Stimulated activated CD4-positive, alpha-beta T cell treated with anti-CD3 and anti-CD28 coated beads, Interleukin-2, amount 100 ng/mL, for 24 hours (primary cell): ENCODE results near the gene COQ6.
"Not testable (repeated sequence)": the region's sequence is repeated elsewhere in the genome, so short reads cannot be mapped to it uniquely, and the experiment has no call there.

Experiments used
- DNase-seq, 2 donors: peaks; one replicate each; pipeline ENCODE4 v3.0.0-alpha.2; 2020

Gene COQ6

DNA sequence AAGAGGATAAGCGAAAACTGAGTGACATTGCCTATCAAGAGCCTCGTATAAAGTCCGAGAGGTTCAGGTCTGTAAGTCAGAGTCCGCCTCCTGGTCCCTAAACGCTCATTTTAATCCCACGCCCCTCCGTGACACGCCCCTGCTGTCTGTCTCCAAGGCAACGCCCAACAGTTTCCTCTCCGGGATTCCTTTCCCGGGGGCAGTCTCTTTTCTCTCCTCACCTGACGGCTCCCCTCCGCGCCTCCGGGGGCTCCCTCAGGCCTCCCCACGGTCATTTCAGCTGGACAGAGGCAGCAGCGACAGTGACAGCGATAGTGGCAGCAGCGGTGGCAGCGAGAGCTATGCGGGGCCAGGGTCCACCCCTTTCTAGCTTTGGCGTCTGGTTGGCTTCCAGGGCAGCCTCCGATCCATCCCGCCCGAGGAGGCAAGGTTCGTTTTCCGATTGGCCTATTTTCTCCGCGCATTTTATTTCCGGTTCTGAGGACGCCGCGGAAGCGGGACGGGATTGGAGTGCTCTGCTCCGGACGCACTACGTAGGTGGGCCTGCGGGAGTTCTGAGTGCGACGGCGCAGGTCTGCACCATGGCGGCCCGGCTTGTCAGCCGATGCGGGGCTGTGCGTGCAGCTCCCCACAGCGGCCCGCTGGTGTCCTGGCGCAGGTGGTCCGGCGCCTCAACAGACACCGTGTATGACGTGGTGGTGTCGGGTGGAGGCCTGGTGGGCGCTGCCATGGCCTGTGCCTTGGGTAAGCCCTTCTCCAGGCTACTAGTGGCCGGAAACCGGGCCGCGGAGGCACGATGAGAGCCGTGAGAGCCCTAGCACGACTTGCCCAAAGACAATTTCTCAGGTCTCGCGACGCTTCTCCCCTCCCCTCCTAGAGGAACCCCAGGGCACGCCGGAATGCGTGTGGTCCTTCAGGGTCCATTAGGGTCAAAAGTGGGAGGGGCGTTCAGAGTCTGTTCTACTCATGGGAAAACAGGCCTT is at the start of gene COQ6, which contains the start of gene FAM161B:
Gene COQ6 (plus strand): TSS at position 551 of the 983 bp plus-strand sequence. CDS start 31 bp downstream, at position 582.
Gene FAM161B (minus strand): TSS at position 343 of the 983 bp plus-strand sequence. CDS start 68 bp downstream, at position 275.
- DNase-seq: peak; percentile 91 to 92

DNA sequence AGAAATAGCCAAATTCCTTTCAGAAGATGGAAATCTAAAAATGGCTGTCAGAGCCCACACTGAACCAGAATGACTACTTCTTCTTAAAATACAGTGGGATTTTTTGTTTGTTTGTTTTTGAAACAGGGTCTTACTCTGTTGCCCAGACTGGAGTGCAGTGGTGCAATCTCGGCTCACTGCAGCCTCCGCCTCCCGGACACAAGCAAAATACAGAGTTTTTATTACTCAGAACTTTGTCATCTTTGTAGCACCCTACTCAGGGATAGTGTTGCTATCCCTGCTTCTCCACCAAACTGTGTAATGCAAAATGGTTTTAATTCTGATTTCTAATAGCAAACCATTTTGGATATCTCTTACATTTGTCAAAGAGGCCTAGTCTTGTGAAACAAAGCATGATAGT is 47.1 kb upstream of the COQ6 start:
- DNase-seq: no peak

DNA sequence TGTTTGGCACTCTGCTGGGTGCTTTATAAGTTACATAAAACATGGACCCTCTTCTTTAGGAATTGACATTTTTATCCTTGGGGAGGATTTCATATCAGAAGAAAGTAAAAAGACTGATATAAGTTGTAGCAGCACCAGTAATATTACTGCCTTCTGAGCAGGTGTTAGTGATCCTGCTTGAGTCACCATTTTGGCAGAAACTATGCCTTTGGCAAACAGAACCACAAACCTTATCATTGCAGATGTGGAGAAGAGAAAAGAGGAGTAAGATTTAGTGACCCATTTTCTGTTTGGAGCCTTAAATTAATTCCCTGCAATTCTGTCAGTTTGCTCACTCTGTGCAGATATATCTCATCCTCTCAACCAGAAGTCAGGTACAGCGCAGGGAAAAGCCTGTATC is 40.4 kb upstream of the COQ6 start:
- DNase-seq: no peak

DNA sequence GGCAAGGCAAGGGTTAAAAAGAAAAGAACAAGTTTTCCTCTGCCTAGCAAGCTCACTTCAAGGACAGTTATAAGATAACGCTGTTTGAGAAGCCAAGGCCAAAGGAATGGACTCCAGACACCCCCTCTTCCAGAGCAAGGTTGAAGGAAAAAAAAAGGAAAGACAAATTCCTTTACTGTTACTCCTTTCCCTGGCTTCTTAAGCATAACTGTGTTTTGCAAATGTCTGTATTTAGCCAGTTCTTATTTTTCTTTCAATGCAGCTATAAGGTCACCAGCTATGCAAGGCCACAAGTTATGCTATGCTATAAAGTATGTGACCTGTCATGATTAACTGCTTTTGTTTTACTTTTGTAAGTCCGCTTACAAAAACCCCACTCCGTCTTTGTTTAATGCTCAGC is 36.8 kb upstream of the COQ6 start:
- no peak for DNase-seq

DNA sequence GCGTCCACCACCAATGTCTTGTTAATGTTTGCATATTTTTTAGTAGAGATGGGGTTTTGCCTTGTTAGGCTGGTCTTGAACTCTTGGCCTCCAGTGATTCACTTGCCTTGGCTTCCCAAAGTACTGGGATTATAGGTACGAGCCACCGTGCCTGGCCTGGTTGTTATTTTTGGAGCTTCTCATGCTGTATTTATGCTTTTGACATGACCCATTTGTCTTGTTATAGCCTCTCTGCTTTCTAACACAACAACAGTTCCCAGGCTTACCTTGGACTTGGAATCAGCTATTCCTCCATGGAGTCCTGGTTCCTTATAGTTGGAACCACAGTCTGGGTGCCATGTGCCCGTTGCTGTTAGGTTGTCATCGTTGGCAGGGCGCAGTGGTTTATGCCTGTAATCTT is 33.8 kb upstream of the COQ6 start:
- no peak for DNase-seq

DNA sequence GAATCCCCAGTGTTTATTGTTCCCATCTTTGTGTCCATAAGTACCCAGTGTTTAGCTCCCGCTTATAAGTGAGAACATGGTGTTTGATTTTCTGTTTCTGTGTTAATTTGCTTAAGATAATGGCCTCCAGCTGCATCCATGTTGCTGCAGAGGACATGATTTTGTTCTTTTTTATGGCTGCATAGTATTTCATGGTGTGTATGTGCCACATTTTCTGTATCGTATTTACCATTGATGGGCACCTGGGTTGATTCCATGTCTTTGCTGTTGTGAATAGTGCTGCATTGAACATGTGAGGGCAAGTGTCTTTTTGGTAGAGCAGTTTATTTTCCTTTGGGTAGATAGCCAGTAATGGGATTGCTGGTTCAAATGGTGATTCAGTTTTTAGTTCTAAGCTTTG is 30.6 kb upstream of the COQ6 start:
- not testable (repeated sequence) for DNase-seq

DNA sequence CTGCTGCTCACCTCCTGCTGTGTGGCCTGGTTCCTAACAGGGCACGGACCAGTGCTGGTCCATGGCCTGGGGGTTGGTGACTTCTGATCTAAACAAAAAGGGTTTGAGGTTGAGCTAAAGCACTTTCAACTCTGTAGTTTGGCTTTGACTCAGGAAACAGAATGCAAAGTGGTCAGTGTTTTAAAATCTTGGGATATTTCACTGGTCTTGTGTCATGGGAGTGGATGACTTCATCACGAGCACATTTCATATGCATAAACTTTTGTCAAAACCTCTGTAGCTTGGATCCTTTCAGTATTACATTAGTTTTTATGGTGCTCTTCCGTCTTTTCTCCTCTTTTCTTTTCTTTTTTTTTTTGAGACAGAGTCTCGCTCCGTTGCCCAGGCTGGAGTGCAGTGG is 25.8 kb upstream of the COQ6 start:
- no peak for DNase-seq

DNA sequence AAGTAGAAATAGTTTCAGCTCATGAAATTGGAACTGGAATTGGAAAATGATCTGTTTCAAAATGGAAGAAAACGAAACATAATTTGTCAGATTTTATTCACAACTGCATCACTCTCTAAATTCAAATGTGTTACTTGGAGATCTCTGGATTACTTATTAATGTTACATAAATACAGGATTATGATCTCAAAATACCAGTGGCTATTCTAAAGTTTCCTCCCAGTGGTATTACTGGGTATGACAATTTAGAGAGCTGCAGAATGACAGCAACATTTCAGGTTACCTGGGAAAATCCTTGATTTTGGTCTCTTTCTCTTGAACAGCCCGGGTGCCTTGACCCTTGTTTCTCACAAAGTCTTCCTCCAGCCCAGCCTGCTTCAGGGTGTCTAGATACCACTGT is 14.4 kb upstream of the COQ6 start:
- no peak for DNase-seq

DNA sequence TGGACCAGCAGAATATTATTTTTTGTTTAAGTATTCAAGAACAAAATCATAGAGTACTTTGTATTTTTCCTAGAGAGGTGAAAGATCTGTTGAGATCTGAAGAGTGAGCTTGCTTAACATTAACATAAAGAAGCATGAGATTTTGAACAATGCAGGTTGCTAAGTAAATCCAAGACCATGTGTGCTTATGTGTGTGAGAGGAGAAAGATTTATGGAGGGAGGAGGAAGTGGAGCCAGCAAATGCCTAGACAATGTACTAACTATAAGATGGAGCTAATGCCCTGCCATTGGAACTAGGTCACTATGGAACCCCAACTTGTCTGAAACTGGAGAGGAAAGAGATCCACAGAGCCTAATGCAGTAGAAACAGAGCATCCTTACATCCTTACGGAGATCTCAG is 13.6 kb upstream of the COQ6 start:
- no peak for DNase-seq

DNA sequence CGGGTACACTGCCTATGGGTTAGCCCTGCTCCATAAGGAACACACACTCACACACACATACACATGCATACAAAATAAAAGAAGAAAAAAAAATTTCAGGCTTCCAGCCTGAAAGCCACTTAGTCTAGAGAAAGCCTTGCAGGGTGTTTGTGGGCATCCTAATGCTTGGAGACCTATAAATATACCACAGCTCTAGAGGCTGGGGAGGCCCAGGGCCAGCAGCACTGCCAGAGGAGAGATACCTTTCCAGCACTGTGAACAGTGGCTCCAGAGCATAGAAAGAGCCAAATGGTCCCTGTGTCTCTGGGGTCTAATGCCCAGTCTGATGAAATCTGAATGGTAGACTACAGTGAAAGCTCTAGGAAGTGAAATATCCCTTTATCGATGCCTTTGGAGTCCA is 13.1 kb upstream of the COQ6 start:
- no peak for DNase-seq

DNA sequence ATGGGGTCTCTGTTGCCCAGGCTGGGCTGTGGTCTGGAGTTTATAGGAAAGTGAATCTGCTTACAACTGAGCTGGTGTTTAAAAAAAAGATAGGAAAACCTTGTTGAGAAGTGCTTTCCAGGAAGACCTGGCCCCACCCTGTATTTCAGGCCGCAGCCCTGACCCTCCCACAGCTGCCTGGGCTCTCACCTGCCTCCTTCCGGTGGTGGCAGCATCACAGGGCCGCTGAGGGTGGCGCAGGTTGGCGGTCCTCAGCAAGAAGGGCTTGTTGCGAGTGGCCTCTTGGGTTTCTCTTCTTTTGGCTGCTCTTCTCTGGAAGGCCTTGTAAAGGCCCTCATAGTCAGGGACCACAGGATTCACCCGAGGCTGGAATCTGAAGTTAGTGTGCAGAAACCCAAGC is 7.9 kb upstream of the COQ6 start:
- DNase-seq: no peak

DNA sequence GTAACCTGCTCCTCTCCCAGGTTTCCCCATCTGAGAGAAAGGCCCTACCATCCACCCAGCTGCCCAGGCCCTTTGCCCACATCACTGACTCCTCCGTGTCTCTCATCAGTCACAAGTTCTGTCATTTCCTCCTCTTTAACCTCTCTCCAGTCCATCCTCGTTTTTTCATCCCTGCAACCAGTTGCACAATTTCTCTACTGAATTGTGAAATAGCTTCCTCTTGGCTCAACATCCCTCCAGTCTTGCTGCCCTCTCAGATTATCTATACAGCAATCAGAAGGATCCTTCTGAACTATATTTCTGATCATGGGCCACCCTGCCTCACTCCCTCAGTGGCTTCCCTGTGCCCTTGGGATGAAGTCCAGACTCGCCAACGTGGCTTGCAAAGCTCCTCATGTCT is 7.0 kb upstream of the COQ6 start:
- no peak for DNase-seq

DNA sequence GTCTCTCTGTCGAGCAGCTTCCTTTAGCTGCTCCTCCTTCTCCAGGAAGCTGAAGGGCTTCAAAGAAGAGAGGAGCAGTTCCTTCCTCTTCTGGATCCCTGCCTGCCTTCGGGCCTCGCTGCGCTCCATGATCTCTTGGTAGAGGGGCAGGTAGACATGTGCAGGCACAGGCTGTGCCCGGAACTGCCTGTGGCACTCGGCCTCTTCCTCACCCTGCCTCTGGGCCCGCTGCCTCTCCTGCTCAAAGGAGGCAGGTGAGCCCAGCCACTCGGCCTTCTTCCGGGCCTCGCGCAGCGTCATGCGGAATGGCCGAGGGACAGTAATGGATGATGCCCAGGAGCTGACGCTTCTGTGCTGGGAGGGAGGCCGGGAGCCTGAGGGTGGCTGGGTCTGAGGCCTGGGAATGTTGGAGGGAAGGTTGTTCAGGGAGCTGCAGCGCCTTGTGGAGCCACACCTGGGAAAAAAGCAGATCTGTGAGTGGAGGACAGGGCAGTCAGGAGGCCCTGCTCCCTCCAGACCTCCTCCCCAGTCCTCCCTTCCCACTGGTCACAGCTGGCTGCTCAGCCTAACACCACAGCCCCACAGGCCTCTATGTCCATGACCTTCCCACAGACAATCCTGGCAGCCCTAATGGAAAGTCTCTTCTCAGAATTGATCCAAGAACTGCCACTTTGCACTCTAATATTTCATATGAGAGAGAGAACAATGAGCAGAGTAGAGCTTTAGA is 5.5 kb upstream of the COQ6 start:
- DNase-seq: no peak

DNA sequence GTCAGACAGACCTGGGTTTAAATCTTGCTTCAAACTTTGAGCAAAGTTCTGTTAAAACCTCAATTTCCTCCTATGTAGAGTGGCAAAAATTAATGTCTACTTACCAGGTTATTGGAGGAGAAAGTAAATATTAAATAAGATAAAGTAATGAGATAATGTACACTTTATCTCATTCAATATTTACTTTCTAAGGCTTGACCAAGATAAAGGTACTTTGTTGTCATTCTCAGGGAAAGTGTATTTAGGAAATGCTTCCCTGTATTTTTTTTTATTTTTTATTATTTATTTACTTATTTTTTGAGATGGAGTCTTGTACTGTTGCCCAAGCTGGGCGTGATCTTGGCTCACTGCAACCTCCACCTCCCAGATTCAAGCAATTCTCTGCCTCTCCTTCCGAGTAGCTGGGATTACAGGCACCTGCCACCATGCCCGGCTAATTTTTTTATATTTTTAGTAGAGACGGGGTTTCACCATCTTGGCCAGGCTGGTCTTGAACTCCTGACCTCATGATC is 4.9 kb upstream of the COQ6 start:
- DNase-seq: no peak

DNA sequence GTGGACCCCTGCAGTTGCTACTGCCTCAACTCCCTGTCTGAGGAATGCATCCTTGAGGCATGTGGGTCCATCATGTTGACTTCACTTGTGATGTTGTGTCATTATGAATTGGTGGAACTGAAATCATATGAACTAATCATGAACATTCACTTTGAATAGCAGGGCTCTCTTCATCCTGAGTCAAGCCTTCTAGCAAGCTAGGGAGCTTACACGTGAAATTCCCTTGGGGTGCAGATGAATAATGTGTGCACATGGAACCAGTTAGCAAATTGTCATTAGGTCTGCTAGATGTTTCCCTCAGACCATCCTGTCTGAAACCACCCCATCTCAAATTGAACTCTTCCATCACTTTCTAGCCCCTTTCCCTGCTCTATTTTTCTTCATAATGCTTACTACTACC is 3.6 kb downstream of the COQ6 start:
- no peak for DNase-seq

DNA sequence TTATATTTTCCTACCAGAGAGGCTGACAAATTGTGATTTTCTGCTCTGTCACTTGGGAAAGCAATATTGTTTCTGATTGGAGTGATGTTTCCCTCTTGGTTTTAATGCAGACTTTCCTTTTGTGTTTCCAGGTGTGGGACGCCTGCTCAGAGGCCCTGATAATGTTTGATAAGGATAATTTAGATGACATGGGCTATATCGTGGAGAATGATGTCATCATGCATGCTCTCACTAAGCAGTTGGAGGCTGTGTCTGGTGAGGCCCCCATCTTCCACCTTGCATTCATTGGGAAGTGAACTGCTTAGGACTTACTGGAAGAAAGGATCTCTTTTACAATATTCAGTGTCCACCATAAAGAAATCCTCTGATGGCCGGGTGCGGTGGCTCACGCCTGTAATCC is 5.6 kb downstream of the COQ6 start:
- DNase-seq: no peak

DNA sequence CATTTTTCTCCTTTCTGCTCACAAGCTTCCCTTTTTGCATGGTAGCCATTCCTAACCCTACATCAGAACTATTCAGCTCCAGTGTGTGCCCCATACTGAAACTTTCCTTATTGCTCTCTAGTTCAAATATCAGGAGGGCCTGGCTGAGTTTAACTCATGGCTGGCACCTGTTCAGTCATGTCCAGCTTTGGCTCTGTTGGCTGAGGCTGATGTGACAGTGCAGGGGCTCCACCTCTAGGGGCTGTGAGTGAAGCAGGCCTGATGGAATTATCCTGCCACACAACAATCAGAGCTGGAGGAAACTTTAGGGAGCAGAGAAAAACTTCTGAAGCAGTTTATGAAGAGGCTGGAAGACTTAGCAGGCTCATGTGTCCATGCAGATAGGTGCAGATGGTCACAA is 8.5 kb downstream of the COQ6 start:
- DNase-seq: no peak

DNA sequence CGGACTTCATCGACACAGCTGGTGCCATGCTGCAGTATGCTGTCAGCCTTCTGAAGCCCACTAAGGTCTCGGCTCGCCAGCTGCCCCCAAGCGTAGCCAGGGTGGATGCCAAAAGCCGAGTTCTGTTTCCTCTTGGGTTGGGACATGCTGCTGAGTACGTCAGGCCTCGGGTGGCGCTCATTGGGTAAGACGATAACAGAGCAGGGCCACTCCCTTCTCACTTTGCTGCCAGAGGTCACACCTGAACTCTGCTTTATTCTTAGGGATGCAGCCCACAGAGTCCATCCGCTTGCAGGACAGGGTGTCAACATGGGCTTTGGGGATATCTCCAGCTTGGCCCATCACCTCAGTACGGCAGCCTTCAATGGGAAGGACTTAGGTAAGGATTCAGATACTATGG is 11.1 kb downstream of the COQ6 start:
- no peak for DNase-seq

DNA sequence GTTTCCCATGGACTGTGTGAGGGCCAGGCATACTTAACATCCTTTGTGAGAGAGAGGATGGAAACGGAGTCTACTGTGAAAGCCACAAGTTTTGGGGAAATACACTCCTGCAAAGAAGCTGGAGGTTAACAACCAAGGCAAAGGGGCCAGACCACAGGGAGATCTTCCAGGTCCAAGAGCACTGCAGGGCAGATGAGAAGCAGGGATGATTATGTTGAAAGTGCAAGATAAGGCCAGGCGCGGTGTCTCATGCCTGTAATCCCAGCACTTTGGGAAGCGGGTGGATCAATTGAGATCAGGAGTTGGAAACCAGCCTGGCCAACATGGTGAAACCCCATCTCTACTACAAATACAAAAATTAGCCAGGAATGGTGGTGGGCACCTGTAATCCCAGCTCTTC is 15.1 kb downstream of the COQ6 start:
- DNase-seq: no peak

DNA sequence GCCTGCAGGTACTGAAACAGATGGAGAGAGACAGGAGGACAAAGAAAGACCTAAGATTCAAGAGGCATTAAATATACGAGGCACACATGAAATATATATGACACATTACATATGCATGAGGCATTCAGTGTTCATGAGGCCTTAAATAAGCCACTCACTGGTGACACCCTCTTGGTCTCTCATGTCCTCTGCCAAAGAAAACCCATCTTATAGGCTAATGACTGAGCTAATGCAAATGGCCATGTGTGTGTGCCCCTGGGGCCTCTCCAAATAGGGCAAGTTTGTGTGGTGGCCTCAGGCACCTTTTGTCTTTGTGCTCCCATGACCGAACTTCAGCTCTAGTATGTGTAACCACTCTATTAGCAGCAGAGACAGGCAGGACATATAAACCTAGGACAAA is 18.8 kb downstream of the COQ6 start:
- DNase-seq: no peak

DNA sequence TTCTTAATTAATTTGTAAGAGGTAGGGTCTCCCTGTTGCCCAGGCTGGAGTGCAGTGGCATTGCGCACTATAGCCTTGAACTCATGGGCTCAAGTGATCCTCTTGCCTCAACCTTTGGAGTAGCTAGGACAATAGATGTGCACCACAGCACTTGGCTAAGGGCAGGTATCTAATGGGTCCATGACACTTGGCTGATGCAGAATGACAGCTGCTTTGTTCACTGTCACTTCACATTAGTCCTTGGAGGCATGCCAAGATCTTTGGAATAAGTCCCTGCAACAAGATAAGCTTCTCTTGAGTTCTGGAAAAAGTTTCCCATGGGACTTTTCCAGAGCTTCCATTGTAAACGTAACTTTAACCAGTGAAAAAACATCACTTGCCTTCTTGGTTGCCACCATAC is 23.4 kb downstream of the COQ6 start:
- DNase-seq: no peak

DNA sequence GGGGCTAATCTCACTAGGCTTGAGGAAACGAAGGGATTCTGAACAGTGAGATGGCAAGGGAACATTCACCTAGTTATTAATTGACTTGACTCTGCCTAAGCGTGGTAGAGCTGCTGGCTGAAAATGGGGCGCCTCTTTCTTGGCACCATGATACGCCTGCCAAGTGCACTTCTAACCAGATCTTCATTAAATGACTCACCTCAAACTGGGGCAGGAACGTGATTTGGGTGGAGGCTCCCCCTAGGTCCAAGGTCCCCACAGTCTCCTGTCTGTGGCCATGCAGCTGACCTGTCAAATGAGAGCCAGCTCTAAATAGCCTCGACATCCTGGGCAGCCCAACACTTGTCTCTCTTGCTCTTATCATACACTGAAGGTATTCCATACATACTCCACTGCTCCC is 26.0 kb downstream of the COQ6 start:
- no peak for DNase-seq

DNA sequence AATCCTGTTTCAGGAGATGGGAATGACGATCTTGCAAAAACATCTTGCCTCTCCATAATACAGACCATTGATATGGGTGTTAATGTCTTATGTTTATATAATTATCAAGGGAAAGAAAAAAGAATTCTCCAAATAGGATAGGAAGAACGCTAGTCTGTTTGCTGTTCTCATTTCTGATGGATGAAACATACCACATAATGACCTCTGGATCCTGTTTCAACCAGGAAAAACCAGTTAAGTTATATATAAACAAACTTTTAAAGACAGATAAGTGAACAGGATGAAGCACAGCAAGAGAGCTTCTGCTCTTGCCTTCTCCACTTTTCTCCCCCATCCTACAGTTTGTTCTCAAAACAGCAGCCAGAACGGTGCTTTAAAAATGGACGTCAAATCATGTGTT is 27.8 kb downstream of the COQ6 start:
- DNase-seq: no peak

DNA sequence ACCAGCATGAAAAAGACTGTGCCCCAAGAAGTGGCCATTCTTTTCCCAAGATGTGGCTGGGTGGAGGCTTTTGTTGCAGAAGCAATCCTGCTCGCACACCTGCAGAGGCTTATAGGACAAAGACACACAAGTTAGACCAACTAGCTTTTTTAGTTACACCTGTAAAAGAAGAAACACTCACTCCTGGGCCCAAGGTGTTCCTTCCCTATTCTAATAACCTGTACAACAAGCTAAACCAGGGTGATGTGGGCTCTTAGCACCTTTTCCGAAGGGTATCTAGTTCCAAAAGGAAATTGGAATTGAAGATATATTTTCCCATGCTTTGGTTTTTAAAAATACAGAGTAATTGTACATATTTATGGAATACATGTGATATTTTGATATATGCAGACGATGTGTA is 38.0 kb downstream of the COQ6 start:
- DNase-seq: no peak
